Gastroesophageal sphincter (tissue), 4 donors: Measurements from ENCODE around the gene PLEKHM2. TPM values are rescaled to one million over a fixed set of nuclear protein-coding genes. Genes with fewer than 3 reads are reported as not detected.

ENCODE experiments used
- ATAC-seq: fragments of 150-250 bp; one replicate; pipeline ENCODE4 v1.9.1; 2016; ENCODE audit warnings: mild to moderate bottlenecking, moderate library complexity
- H3K27ac ChIP-seq, 4 donors: fragments of 200-600 bp; sonication (generic) in 3 of 4; 1 replicate in 3 of 4; 2 replicates in 1 of 4; pipeline ENCODE4 v1.5.1; 2016 to 2019
- H3K27me3 ChIP-seq: fragments of 200-600 bp; sonication (generic); one replicate; pipeline ENCODE4 v1.5.1; 2019
- H3K36me3 ChIP-seq, 2 donors: fragments of 200-600 bp; sonication (generic); one replicate each; pipeline ENCODE4 v1.5.1; 2019; ENCODE audit warnings: control low read depth in 1 of 2
- H3K4me1 ChIP-seq, 3 donors: fragments of 200-600 bp; sonication (generic); 1 replicate in 2 of 3; 2 replicates in 1 of 3; pipeline ENCODE4 v1.5.1; 2016 to 2019; ENCODE audit warnings: control low read depth in 2 of 3
- H3K4me3 ChIP-seq, 2 donors: fragments of 200-600 bp; sonication (generic); one replicate each; pipeline ENCODE4 v1.5.1; 2019; ENCODE audit warnings: mild to moderate bottlenecking in 1 of 2, moderate library complexity in 1 of 2
- H3K9me3 ChIP-seq, 3 donors: fragments of 200-600 bp; sonication (generic); one replicate each; pipeline ENCODE4 v1.5.1; 2017 to 2019; ENCODE audit warnings: control low read depth in 2 of 3
- EP300 ChIP-seq: sonication (generic); formaldehyde crosslinking; IDR thresholded peaks from one replicate; pipeline ENCODE4 v1.6.1; 2017; ENCODE audit warnings: antibody characterized with exemption, mild to moderate bottlenecking
- POLR2A ChIP-seq, 2 donors: fragments of 450-650 bp; IDR thresholded peaks; one replicate each; pipeline ENCODE4 v1.6.1; 2017; ENCODE audit warnings: antibody characterized with exemption in 2 of 2, mild to moderate bottlenecking in 2 of 2, moderate library complexity in 1 of 2
- POLR2AphosphoS5 ChIP-seq: sonication (generic); formaldehyde crosslinking; IDR thresholded peaks from one replicate; pipeline ENCODE4 v1.6.1; 2017; ENCODE audit warnings: antibody characterized with exemption
- WGBS, 2 donors: methylation state at CpG; one replicate each; pipeline ENCODE4 v1.1.5; 2018; ENCODE audit warnings: low coverage in 1 of 2; 5-methylcytosine and 5-hydroxymethylcytosine counted together
- total RNA-seq, 4 donors: library from RNA; depleted of rRNA; stranded (reverse); fragments of >200 nt; gene quantifications; one replicate each; pipeline ENCODE4 v1.1.0, GENCODE V29; 2016
- TF ChIP-seq, protein P1 (sequence below), 4 experiments: fragments of 200-600 bp in 2 of 4; fragments of 450-650 bp in 2 of 4; sonication (generic) in 1 of 4; IDR thresholded peaks; one replicate each; pipeline ENCODE4 v1.5.1; 2017 to 2019; ENCODE audit warnings: antibody characterized with exemption in 4 of 4, mild to moderate bottlenecking in 2 of 4, moderate library complexity in 2 of 4

PLEKHM2 gene
- total RNA-seq, 4 donors from 2014 or later = 32.1 to 65.2 (median 41.8) TPM

GRCh38 chr1:15728937-15729657 is 45.0 kb downstream of the PLEKHM2 start:
- Histone ChIP-seq H3K27ac (no peak overlapping the region), H3K9me3 (no peaks in the 10 kb centered on the region), H3K36me3 (peaks cover 0 to 98% of the 10 kb centered on the region in 2 donors), H3K27me3 (no peaks in the 10 kb centered on the region), H3K4me3 (no peak overlapping the region), H3K4me1 (no peaks in the 10 kb centered on the region)
- 73 to 90% methylated on average over 2 to 3 of the region's 22 CpGs for whole genome bisulfite sequencing, 2 donors
- ATAC-seq = no peak
- TF ChIP-seq POLR2A (IDR thresholded peaks at IDR 0.05) (no peak), EP300 (no peak), POLR2AphosphoS5 (no peak)

DNA sequence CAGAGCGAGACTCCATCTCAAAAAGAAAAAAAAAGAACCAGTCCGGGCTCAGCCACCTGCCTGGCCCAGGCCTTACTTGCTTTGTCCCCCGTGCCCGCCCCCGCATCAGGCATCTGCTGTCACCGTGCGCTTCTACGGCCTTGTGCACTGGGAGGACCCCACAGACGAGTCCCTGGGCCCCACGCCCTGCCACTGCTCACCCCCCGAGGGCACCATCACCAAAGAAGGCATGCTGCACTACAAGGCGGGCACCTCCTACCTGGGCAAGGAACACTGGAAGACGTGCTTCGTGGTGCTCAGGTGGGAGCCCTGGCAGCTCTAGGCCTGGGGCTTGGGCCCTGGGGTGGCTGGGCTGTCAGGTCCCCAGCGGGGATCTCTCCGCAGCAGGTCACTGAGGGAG is 46.3 kb downstream of the PLEKHM2 start:
- H3K36me3 ChIP-seq = peaks cover 0 to 99% of the 10 kb centered on the region in 2 donors
- H3K4me3 ChIP-seq = no peak overlapping the region
- 90% methylated on average over 4 of the region's 16 CpGs; no CpG with 5 or more reads in 1 of the 2 donors for WGBS, 2 donors
- H3K9me3 ChIP-seq = no peaks in the 10 kb centered on the region
- TF ChIP-seq EP300 (no peak), POLR2A (IDR thresholded peaks at IDR 0.05) (no peak), POLR2AphosphoS5 (no peak)
- TF ChIP-seq, protein P1, sequence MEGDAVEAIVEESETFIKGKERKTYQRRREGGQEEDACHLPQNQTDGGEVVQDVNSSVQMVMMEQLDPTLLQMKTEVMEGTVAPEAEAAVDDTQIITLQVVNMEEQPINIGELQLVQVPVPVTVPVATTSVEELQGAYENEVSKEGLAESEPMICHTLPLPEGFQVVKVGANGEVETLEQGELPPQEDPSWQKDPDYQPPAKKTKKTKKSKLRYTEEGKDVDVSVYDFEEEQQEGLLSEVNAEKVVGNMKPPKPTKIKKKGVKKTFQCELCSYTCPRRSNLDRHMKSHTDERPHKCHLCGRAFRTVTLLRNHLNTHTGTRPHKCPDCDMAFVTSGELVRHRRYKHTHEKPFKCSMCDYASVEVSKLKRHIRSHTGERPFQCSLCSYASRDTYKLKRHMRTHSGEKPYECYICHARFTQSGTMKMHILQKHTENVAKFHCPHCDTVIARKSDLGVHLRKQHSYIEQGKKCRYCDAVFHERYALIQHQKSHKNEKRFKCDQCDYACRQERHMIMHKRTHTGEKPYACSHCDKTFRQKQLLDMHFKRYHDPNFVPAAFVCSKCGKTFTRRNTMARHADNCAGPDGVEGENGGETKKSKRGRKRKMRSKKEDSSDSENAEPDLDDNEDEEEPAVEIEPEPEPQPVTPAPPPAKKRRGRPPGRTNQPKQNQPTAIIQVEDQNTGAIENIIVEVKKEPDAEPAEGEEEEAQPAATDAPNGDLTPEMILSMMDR (IDR thresholded peaks at IDR 0.05) = no peak
- ATAC-seq = no peak
- H3K27me3 ChIP-seq = no peaks in the 10 kb centered on the region
- H3K4me1 ChIP-seq = peaks cover 0 to 5% (median 0%) of the 10 kb centered on the region in 3 donors
- no peak overlapping the region for H3K27ac ChIP-seq

DNA sequence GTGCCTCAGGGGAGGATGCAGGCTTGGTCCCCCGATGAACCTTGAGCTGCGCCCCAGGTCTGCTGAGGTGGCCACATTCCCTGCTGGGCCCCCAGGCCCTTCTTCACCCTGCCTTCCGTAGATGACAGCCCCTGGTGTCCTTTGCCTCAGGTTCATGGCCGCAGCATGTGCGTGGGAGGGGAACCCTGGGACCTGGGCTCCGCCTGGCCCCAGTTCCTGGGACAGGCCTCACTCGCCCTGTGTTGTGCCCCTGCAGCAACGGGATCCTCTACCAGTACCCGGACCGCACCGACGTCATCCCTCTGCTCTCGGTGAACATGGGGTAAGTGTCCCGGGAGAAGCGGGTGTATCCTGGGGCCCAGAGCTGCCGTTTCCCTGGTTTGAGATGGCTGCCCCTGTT is 46.8 kb downstream of the PLEKHM2 start:
- H3K27ac ChIP-seq = no peak overlapping the region
- no CpG with 5 or more reads among the region's 16 CpGs for WGBS, 2 donors
- no peak overlapping the region for H3K4me3 ChIP-seq
- TF ChIP-seq, protein P1 (IDR thresholded peaks at IDR 0.05) = no peak
- TF ChIP-seq EP300 = no peak
- TF ChIP-seq POLR2A (IDR thresholded peaks at IDR 0.05) = no peak
- TF ChIP-seq POLR2AphosphoS5 = no peak
- no peaks in the 10 kb centered on the region for H3K9me3 ChIP-seq
- H3K4me1 ChIP-seq = peaks cover 0 to 10% (median 4%) of the 10 kb centered on the region in 3 donors
- no peaks in the 10 kb centered on the region for H3K27me3 ChIP-seq
- H3K36me3 ChIP-seq = peaks cover 0 to 94% of the 10 kb centered on the region in 2 donors
- ATAC-seq = no peak

- 100% methylated on average over 1 of the region's 39 CpGs; no CpG with 5 or more reads in 1 of the 2 donors for WGBS, 2 donors
- Histone ChIP-seq H3K36me3 (peaks cover 0 to 83% of the 10 kb centered on the region in 2 donors), H3K4me1 (peaks cover 0 to 21% (median 9%) of the 10 kb centered on the region in 3 donors), H3K27ac (no peak overlapping the region), H3K4me3 (no peak overlapping the region), H3K9me3 (no peaks in the 10 kb centered on the region), H3K27me3 (no peaks in the 10 kb centered on the region)
- TF ChIP-seq EP300 = no peak
- TF ChIP-seq, protein P1 (IDR thresholded peaks at IDR 0.05) = no peak
- no peak for TF ChIP-seq POLR2A (IDR thresholded peaks at IDR 0.05)
- TF ChIP-seq POLR2AphosphoS5 = no peak
- ATAC-seq = no peak
These were observed 47.9 kb downstream of the PLEKHM2 start for GRCh38 chr1:15731735-15732685.

GRCh38 chr1:15732686-15733081 is 48.6 kb downstream of the PLEKHM2 start:
- ATAC-seq = no peak
- 33% methylated on average over 1 of the region's 7 CpGs; no CpG with 5 or more reads in 1 of the 2 donors for WGBS, 2 donors
- Histone ChIP-seq H3K36me3 (peaks cover 0 to 76% of the 10 kb centered on the region in 2 donors), H3K4me3 (no peak overlapping the region), H3K27me3 (no peaks in the 10 kb centered on the region), H3K4me1 (peaks cover 0 to 22% (median 9%) of the 10 kb centered on the region in 3 donors), H3K27ac (no peak overlapping the region), H3K9me3 (no peaks in the 10 kb centered on the region)
- TF ChIP-seq POLR2AphosphoS5 (no peak), POLR2A (IDR thresholded peaks at IDR 0.05) (no peak), EP300 (no peak)
- TF ChIP-seq, protein P1 (IDR thresholded peaks at IDR 0.05) = no peak
